ENCODE measurements around the gene ANKRD11. TPM values are rescaled to one million over a fixed set of nuclear protein-coding genes. Genes with fewer than 3 reads are reported as not detected.

Gene ANKRD11
- total and polyA plus RNA-seq, 2 donors (not counting 3 experiments of a cell fraction or from before 2014, with no cell fraction given) = 55.8 to 191 TPM

DNA sequence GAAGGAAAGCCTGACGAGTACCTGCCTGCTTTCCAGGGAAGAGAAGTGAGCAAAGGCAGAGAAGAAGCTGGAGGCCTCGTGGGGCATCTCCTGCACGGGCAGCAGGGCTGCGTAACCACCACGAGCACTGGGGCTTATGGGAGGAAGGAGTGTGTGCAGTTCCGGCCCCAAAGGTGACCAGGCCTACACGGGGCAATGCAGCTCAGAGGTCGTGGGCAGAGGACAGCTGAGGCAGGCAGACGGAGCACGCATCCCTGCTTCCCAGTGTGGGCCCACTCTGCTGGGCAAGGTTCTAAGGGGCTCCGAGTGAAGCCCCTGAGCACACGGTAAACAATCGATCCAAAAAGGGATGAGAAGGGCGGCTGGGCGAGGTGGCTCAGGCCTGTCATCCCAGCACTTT is 109.7 kb downstream of the ANKRD11 start:
- ChIA-PET POLR2A (no interaction called here), CTCF (no interaction called here)
- Histone ChIP-seq H3K36me3 (ENCODE audit: control insufficient read depth in 2 of 2, extremely low read depth in 1 of 2, insufficient read depth in 2 of 2, low read length in 2 of 2) (no peaks in the 10 kb centered on the region), H3K27ac (ENCODE audit: insufficient read depth, low read depth, low read length) (no peak overlapping the region), H3K4me1 (ENCODE audit: control insufficient read depth, extremely low read depth, insufficient read depth, low read length) (peaks cover 13% of the 10 kb centered on the region), H3K9me3 (replicated peaks; ENCODE audit: control insufficient read depth, insufficient read depth, low read length) (no peaks in the 10 kb centered on the region), H2AFZ (ENCODE audit: low read depth, low read length) (no peak overlapping the region), H3K4me2 (ENCODE audit: insufficient read depth, low read length) (no peak overlapping the region), H4K20me1 (replicated peaks; ENCODE audit: control insufficient read depth, extremely low read depth, insufficient read depth, low read length) (peaks cover 12% of the 10 kb centered on the region), H3K9me1 (replicated peaks; ENCODE audit: control insufficient read depth, extremely low read depth, insufficient read depth, low read length) (no peaks in the 10 kb centered on the region), H3K27me3 (ENCODE audit: control insufficient read depth in 2 of 2, insufficient read depth in 2 of 2, low read length in 2 of 2) (no peaks in the 10 kb centered on the region), H3K4me3 (replicated peaks in 1 of 3; ENCODE audit: insufficient read depth in 1 of 3, low read depth in 1 of 3, low read length in 3 of 3) (no peak overlapping the region), H3K9ac (replicated peaks; ENCODE audit: extremely low read depth, insufficient read depth, low read length) (no peak overlapping the region), H3K79me2 (ENCODE audit: control insufficient read depth, insufficient read depth, low read length) (peaks cover 100% of the 10 kb centered on the region)
- no peak for TF ChIP-seq POLR2AphosphoS5 (IDR thresholded peaks at IDR 0.05; ENCODE audit: insufficient read depth, low read depth, low read length)
- TF ChIP-seq EZH2 (IDR thresholded peaks at IDR 0.05; ENCODE audit: borderline replicate concordance, low read depth, low read length, severe bottlenecking) = no peak
- no peak for TF ChIP-seq MYC (IDR thresholded peaks at IDR 0.05; ENCODE audit: low read depth, low read length)
- TF ChIP-seq, protein P1, sequence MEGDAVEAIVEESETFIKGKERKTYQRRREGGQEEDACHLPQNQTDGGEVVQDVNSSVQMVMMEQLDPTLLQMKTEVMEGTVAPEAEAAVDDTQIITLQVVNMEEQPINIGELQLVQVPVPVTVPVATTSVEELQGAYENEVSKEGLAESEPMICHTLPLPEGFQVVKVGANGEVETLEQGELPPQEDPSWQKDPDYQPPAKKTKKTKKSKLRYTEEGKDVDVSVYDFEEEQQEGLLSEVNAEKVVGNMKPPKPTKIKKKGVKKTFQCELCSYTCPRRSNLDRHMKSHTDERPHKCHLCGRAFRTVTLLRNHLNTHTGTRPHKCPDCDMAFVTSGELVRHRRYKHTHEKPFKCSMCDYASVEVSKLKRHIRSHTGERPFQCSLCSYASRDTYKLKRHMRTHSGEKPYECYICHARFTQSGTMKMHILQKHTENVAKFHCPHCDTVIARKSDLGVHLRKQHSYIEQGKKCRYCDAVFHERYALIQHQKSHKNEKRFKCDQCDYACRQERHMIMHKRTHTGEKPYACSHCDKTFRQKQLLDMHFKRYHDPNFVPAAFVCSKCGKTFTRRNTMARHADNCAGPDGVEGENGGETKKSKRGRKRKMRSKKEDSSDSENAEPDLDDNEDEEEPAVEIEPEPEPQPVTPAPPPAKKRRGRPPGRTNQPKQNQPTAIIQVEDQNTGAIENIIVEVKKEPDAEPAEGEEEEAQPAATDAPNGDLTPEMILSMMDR (IDR thresholded peaks at IDR 0.05; ENCODE audit: extremely low read depth in 1 of 2, insufficient read depth in 1 of 2, low read depth in 1 of 2, low read length in 2 of 2) = no peak
- no peak for TF ChIP-seq POLR2A (IDR thresholded peaks at IDR 0.05; ENCODE audit: low read depth, low read length)
- TF ChIP-seq, protein P2, sequence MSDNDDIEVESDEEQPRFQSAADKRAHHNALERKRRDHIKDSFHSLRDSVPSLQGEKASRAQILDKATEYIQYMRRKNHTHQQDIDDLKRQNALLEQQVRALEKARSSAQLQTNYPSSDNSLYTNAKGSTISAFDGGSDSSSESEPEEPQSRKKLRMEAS (IDR thresholded peaks at IDR 0.05; ENCODE audit: insufficient read depth, insufficient read length) = no peak
- no peak for TF ChIP-seq JUN (IDR thresholded peaks at IDR 0.05; ENCODE audit: borderline replicate concordance, insufficient read depth, insufficient read length, low read depth)
- TF ChIP-seq FOS (IDR thresholded peaks at IDR 0.05; ENCODE audit: borderline replicate concordance, insufficient read depth, low read length) = no peak
- TF ChIP-seq GATA2 (IDR thresholded peaks at IDR 0.05; ENCODE audit: insufficient read depth, insufficient read length, low read depth, low read length) = no peak
- intact Hi-C loops (cut with micrococcal nuclease) (no loop called here), dilution Hi-C loops (cut with MboI; ENCODE audit: extremely low pct_ligation_motif_present, low sequenced_read_pairs) (no loop called here)
- no peak for FAIRE-seq
- no peak for DNase-seq (ENCODE audit: low read depth, low spot score)
- no TSS peak for BruUV-seq (replicated peaks)
